GM19467 (cell line): ENCODE results near the gene MGRN1.
"Not testable (repeated sequence)": the region's sequence is repeated elsewhere in the genome, so short reads cannot be mapped to it uniquely, and the experiment has no call there.

Source experiments
- ATAC-seq: cut with Tn5 transposase; IDR thresholded peaks from one replicate; pipeline ENCODE4 v1.9.1; 2021; ENCODE audit warnings: mild to moderate bottlenecking, moderate library complexity; ENCODE audit not compliant: unreplicated experiment

Gene MGRN1

GRCh38 chr16:4649744-4650442 lies 25.3 kb downstream of the MGRN1 start:
- ATAC-seq, result no peak

DNA sequence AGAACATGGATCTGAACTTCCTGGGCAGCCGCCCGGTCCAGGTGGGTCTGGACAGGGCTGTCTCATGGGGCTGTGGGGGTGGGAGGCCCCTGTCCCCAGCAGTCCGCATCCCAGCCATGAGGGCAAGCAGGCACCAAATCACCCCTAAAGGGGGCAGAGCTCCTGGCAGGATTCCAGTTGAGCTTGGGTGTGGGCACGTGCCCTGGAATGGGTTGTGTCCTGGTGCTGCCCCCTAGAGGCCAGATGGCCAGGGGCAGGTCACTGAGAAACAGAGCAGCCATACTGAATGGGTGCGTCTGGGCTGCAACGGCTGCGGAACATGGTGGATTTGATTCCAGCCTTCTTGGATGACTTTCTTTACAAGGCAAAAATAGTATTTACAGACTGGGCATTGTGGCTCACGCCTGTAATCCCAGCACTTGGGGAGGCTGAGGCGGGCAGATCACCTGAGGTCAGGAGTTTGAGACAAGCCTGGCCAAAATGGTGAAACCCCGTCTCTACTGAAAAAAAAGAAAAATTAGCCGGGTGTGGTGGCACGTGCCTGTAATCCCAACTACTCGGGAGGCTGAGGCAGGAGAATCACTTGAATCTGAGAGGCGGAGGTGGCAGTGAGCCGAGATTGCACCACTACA lies 25.9 kb downstream of the MGRN1 start:
- not testable (repeated sequence) for ATAC-seq

GRCh38 chr16:4651827-4652226 lies 27.2 kb downstream of the MGRN1 start:
- ATAC-seq, result no peak

DNA sequence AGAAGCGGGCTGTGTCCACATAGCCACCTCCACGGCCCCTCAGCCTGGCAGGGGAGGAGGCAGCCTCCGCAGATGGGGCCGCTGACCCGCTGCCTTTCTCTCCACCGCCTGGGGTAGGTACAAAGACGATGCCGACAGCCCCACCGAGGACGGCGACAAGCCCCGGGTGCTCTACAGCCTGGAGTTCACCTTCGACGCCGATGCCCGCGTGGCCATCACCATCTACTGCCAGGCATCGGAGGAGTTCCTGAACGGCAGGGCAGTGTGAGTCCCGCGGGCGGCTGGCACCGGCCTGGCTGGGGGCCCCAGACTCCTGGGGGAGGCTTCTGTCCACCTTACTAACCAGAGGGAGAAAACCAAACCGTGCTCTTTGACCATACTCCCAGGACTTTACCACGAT lies 27.9 kb downstream of the MGRN1 start:
- ATAC-seq, result no peak

GRCh38 chr16:4654011-4654963 lies 29.7 kb downstream of the MGRN1 start:
- no peak for ATAC-seq

DNA sequence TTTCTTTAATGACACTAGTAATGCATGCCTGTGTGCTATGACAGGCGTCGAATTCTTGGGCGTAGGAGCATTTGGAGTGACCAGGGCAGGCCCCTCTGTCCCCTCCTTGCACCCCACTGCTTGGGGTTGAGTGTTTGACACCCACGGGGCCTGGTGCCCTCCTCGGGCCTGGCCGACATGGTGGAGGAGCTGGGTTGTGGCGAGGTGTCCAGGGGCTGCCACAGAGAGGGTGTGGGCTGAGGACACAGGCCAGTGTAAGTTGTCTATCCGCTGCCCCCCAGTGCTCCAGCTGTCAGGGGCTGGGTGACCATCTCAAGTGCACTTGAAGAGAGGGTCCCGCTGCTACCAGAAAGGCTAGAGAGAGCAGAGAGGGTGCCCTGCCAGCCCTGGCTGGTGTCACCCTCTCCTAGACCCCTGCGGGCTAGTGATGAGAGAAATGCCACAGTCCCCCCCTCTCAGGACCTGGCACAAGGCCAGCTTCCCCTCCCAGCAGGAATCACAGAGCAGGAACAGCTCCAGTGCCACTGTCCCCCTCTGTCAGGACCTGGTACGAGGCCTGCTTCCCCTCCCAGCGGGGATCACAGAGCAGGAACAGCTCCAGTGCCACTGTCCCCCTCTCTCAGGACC lies 30.5 kb downstream of the MGRN1 start:
- no peak for ATAC-seq

DNA sequence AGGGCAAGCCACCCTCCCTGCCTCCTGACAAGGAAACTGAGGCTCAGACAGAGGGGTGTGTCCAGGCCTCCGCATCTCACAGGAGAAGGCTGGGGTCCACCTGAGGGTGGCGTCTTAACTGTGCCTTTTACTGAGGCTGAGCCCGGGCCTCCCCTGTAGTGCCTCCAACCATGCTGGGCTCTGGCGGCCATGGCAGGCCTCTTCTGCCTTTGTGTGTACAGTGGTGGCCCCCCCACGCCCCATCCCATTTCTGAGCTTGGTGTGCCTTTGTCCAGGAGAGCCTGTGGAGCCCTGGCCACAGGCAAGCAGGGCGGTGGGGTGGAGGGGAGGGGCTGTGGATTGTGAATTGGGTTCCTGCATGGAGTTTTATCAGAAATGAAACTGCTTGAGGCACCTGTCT lies 31.2 kb downstream of the MGRN1 start:
- no peak for ATAC-seq

DNA sequence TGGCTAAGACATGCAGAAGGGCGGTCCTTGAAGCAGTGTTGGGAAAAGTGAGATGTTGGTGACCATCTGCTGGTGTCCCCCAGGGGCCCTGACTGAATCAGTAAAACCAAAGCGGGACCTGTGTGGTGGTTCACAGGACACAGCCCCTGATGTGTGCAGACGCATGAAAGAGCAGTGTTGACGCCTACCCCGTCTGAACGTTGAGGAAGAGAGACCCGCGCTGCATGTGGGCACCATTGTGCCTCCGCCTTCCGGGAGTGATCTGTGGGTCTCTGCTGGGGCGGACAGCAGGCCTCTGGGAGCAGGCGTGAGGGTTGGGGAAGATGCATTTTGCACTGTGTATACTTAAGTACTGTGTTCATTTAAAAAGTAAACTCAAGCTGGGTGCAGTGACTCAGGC lies 31.6 kb downstream of the MGRN1 start:
- ATAC-seq, result no peak

GRCh38 chr16:4656695-4657686 lies 32.4 kb downstream of the MGRN1 start:
- no peak for ATAC-seq

DNA sequence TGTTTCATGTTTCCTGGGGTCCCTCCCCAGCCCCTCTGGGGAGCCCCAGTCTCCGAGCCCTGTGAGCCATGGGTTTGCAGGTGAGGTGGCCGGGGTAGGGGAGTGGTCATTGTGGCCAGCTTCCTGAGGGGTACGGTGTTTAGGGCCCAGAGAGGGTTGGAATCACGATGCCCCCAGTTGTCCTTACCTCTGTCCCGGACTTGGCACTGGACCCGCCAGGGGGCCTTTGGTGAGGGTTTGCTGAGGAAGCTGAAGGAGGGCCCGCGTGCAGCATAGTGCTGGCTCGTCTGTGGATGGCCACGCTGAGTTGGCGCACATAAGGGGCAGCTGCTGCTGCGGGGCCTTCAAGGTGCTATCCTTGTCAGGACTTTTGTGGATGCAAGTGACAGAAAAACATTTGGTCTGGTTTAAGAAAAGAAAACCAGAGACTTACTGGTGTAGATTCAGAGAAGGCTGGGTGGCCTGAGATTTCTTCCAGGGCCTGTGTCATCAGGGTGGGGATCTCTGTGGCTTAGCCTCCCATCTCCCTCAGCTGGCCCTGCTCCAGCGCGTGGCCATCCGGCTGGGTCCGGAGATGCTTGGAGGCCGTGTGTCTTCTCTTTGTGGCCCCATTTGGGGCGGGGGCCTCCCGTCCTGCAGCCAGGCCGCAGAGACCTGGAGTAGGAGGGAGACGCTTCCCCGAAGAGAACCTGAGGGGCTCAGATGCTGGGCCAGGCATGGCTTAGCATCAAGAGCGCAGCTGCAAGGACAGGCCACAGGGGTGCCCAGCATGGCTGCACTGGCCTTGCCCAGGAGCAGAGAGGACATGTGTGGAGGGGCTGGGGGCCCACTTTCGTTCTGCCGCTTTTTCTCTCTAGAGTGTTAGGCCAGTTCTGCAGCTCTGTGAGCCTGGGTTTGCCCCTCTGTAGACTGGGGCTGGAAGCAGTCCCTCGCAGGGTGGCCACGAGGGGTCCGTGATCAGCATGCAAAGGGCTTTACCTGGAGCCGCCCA lies 35.0 kb downstream of the MGRN1 start:
- ATAC-seq, result no peak

- no peak for ATAC-seq
Measured at GRCh38 chr16:4660454-4661007, 35.9 kb downstream of the MGRN1 start.

DNA sequence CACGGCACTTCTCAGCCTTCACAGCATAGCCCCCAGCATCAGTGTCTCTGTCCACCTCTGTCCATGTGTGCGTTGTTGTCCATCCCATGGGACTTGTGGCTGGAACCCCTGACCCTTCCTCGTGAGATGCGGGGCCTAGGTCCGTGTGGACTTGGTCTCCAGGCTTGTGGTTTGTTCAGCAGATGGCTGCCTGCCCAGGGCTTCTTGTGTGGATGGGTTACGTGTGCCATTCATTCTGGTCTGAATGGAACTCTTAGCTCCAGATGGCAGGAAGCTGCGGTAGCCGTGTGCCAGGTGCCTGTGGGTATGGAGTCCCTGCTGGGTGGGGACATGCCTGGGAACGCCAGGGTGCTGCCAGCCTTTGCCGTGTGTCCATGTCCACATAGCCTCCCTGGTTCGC lies 37.0 kb downstream of the MGRN1 start:
- ATAC-seq, result no peak

DNA sequence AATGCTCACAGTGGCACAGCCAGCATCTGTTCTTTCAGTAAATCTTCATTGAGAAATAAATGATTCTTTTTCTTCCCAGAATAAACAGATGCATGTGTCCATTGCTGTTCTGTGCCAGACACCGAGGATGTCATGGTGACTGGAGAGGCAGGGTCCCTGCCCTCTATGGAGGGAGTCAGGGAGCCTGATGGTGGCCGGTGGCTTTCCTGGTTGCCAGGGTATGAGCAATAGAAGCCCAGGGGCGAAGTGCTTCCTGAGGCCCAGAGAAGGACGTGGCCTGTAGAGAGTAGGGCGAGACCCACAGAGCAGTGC lies 38.8 kb downstream of the MGRN1 start:
- no peak for ATAC-seq

GRCh38 chr16:4663777-4664465 lies 39.3 kb downstream of the MGRN1 start:
- ATAC-seq, result no peak

- ATAC-seq, result no peak
Measured at GRCh38 chr16:4664538-4665418, 40.2 kb downstream of the MGRN1 start.

GRCh38 chr16:4666537-4667202 lies 42.0 kb downstream of the MGRN1 start:
- no peak for ATAC-seq
